ENCODE measurements around the gene PRICKLE2. TPM values are rescaled to one million over a fixed set of nuclear protein-coding genes. Genes with fewer than 3 reads are reported as not detected.

The PRICKLE2 gene
- total RNA-seq, 1 experiment from 2014 or later = 5.6 TPM

GRCh38 chr3:64195789-64196188 lies 29.5 kb downstream of the PRICKLE2 start:
- no peak overlapping the region for H3K4me3 Mint-ChIP-seq

More at GRCh38 chr3:64195789-64196188, 29.5 kb downstream of the PRICKLE2 start:
- Mint-ChIP-seq H3K27me3 (ENCODE audit: low read depth) (peaks cover 4% of the 10 kb centered on the region; the same call in 1 of the 2 replicates), H3K4me1 (peaks cover 17% of the 10 kb centered on the region), H3K9me3 (peaks cover 39% of the 10 kb centered on the region), H3K27ac (peak overlapping the region; percentile 39; the same call in 1 of the 2 replicates), H3K36me3 (peaks cover 34% of the 10 kb centered on the region)
- ChIA-PET POLR2A (no interaction called here), CTCF (interaction anchor here (1.6 kb wide), 1 partner anchor 29 kb away, joined by 3 read pairs; no protein-coding TSS in a partner anchor)
- DNase-seq (ENCODE audit: low spot score) (no peak), ATAC-seq (no peak)
- TF ChIP-seq FOXJ3 (CRISPR knock-in tag; IDR thresholded peaks at IDR 0.05; ENCODE audit: borderline replicate concordance) = no peak
- TF ChIP-seq ZNF423 (CRISPR knock-in tag; IDR thresholded peaks at IDR 0.05) = no peak
- TF ChIP-seq OVOL2 (CRISPR knock-in tag; IDR thresholded peaks at IDR 0.05; ENCODE audit: borderline replicate concordance) = no peak
- TF ChIP-seq, protein P1, sequence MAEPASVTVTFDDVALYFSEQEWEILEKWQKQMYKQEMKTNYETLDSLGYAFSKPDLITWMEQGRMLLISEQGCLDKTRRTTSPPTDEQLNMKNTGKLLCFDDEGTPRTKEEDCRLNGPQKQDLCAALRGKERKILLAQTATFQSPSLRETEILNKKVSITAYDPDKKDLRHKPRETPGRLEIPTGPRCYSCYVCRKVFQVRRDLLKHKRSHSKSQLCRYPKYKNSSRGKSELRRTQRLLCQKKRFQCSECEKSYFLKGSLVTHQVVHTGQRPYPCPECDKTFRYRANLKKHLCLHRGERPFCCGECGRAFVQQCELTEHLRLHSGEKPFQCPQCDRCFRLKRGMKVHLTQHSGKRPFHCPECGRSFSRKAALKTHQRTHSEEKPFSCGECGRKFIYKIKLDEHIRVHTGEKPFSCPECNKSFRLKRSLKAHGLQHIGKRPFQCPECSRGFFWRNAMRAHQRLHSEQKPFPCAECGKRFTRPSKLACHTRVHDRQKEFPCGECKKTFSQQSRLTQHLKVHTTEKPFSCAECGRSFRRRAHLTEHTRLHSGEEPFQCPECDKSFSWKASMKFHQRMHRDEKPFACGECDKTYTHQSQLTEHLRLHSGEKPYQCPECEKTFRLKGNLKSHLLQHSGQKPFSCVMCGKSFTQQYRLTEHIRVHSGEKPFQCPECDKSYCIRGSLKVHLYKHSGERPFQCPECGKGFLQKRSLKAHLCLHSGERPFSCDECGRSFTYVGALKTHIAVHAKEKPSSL (CRISPR knock-in tag; conservative IDR thresholded peaks at IDR 0.05) = no peak
- TF ChIP-seq NR2C2 (CRISPR knock-in tag; IDR thresholded peaks at IDR 0.05) = no peak
- TF ChIP-seq SOX15 (CRISPR knock-in tag; IDR thresholded peaks at IDR 0.05) = no peak
- TF ChIP-seq, protein P2, sequence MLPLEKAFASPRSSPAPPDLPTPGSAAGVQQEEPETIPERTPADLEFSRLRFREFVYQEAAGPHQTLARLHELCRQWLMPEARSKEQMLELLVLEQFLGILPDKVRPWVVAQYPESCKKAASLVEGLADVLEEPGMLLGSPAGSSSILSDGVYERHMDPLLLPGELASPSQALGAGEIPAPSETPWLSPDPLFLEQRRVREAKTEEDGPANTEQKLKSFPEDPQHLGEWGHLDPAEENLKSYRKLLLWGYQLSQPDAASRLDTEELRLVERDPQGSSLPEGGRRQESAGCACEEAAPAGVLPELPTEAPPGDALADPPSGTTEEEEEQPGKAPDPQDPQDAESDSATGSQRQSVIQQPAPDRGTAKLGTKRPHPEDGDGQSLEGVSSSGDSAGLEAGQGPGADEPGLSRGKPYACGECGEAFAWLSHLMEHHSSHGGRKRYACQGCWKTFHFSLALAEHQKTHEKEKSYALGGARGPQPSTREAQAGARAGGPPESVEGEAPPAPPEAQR (CRISPR knock-in tag; IDR thresholded peaks at IDR 0.05) = no peak
- no peak for TF ChIP-seq ZNF219 (CRISPR knock-in tag; IDR thresholded peaks at IDR 0.05; ENCODE audit: borderline replicate concordance)
- TF ChIP-seq NFE2L1 (CRISPR knock-in tag; IDR thresholded peaks at IDR 0.05) = no peak
- TF ChIP-seq ZNF532 (CRISPR knock-in tag; IDR thresholded peaks at IDR 0.05; ENCODE audit: borderline replicate concordance) = no peak
- no peak for TF ChIP-seq ZNF232 (CRISPR knock-in tag; IDR thresholded peaks at IDR 0.05)
- TF ChIP-seq, protein P3, sequence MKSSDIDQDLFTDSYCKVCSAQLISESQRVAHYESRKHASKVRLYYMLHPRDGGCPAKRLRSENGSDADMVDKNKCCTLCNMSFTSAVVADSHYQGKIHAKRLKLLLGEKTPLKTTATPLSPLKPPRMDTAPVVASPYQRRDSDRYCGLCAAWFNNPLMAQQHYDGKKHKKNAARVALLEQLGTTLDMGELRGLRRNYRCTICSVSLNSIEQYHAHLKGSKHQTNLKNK (CRISPR knock-in tag; IDR thresholded peaks at IDR 0.05) = no peak
- no peak for TF ChIP-seq NFYB (CRISPR knock-in tag; conservative IDR thresholded peaks at IDR 0.05; ENCODE audit: low read depth)
- no peak for TF ChIP-seq PRRX2 (CRISPR knock-in tag; IDR thresholded peaks at IDR 0.05)
- no peak for TF ChIP-seq MXD4 (CRISPR knock-in tag; IDR thresholded peaks at IDR 0.05; ENCODE audit: borderline replicate concordance)
- TF ChIP-seq CDX4 (CRISPR knock-in tag; IDR thresholded peaks at IDR 0.05; ENCODE audit: borderline replicate concordance) = no peak
- TF ChIP-seq NFATC4 (CRISPR knock-in tag; IDR thresholded peaks at IDR 0.05) = no peak
- no peak for TF ChIP-seq EMX1 (CRISPR knock-in tag; IDR thresholded peaks at IDR 0.05)
